HepG2 (cell line): ENCODE measurements around the gene ERLIN1. TPM values are rescaled to one million over a fixed set of nuclear protein-coding genes. Genes with fewer than 3 reads are reported as not detected.

Source experiments
- ADNP ChIP-seq: sonication (generic); formaldehyde crosslinking; IDR thresholded peaks from 2 replicates; pipeline ENCODE4 v1.4.0; 2020; ENCODE audit warnings: missing genetic modification reagents
- ARNT ChIP-seq: fragments of 450-650 bp; IDR thresholded peaks from 2 replicates; pipeline ENCODE4 v1.6.1; 2017
- ARNTL ChIP-seq: sonication (generic); formaldehyde crosslinking; IDR thresholded peaks from 2 replicates; pipeline ENCODE4 v1.4.0; 2020; ENCODE audit warnings: mild to moderate bottlenecking, missing genetic modification reagents
- HOXA7 ChIP-seq: sonication (generic); formaldehyde crosslinking; IDR thresholded peaks from 2 replicates; pipeline ENCODE4 v1.8.1; 2022; ENCODE audit warnings: mild to moderate bottlenecking, missing genetic modification reagents, moderate library complexity
- KLF15 ChIP-seq: sonication (generic); formaldehyde crosslinking; IDR thresholded peaks from 2 replicates; pipeline ENCODE4 v1.8.1; 2023; ENCODE audit warnings: borderline replicate concordance, mild to moderate bottlenecking, inconsistent platforms, missing genetic modification reagents, mixed read lengths
- KMT2A ChIP-seq: sonication (generic); formaldehyde crosslinking; IDR thresholded peaks from 2 replicates; pipeline ENCODE4 v1.4.0; 2020; ENCODE audit warnings: missing genetic modification reagents
- MED13 ChIP-seq: sonication (generic); formaldehyde crosslinking; IDR thresholded peaks from 2 replicates; pipeline ENCODE4 v1.5.0; 2020; ENCODE audit warnings: missing genetic modification reagents
- NFIC ChIP-seq: IDR thresholded peaks from 2 replicates; pipeline ENCODE4 v1.6.1; 2012; ENCODE audit warnings: mild to moderate bottlenecking, low read length, inconsistent platforms
- POLR2AphosphoS2 ChIP-seq: IDR thresholded peaks from 2 replicates; pipeline ENCODE4 v1.6.1; 2011; ENCODE audit warnings: low read depth, low read length, improper control_type of control experiment
- RBM39 ChIP-seq: fragments of 200-400 bp; formaldehyde crosslinking; IDR thresholded peaks from one replicate; pipeline ENCODE4 v1.6.1; 2018; ENCODE audit warnings: antibody characterized with exemption, mild to moderate bottlenecking, low read depth, low read length; ENCODE audit not compliant: poor library complexity, severe bottlenecking
- SETDB1 ChIP-seq: sonication (generic); formaldehyde crosslinking; IDR thresholded peaks from 2 replicates; pipeline ENCODE4 v1.5.1; 2020; ENCODE audit warnings: missing genetic modification reagents, mild to moderate bottlenecking, borderline replicate concordance
- XBP1 ChIP-seq: sonication (generic); formaldehyde crosslinking; IDR thresholded peaks from 2 replicates; pipeline ENCODE4 v1.5.0; 2020; ENCODE audit warnings: missing genetic modification reagents
- YY1 ChIP-seq: IDR thresholded peaks from 2 replicates; pipeline ENCODE4 v1.6.1; 2011; ENCODE audit warnings: low read length, low read depth, moderate library complexity, mild to moderate bottlenecking; ENCODE audit not compliant: insufficient read depth, insufficient replicate concordance
- ZFP36L2 ChIP-seq: sonication (generic); formaldehyde crosslinking; IDR thresholded peaks from 2 replicates; pipeline ENCODE4 v1.4.0; 2020; ENCODE audit warnings: missing genetic modification reagents
- ZNF121 ChIP-seq: sonication (generic); formaldehyde crosslinking; IDR thresholded peaks from 2 replicates; pipeline ENCODE4 v1.5.0; 2020; ENCODE audit warnings: mild to moderate bottlenecking, missing genetic modification reagents
- ZNF546 ChIP-seq: sonication (generic); formaldehyde crosslinking; conservative IDR thresholded peaks from 2 replicates; pipeline ENCODE4 v1.8.1; 2023; ENCODE audit warnings: mild to moderate bottlenecking, missing genetic modification reagents
- ZNF549 ChIP-seq: sonication (generic); formaldehyde crosslinking; IDR thresholded peaks from 2 replicates; pipeline ENCODE4 v1.5.0; 2020; ENCODE audit warnings: missing genetic modification reagents
- polyA plus RNA-seq, 8 experiments: library from polyadenylated mRNA; depleted of rRNA in 3 of 8; stranded (reverse) in 7 of 8; unstranded in 1 of 8; fragments of >200 nt; fragmentation: Illumina TruSeq in 4 of 8; extraction: Trizol in 4 of 8; gene quantifications; 2 replicates each; pipeline versions ENCODE4 v1.2.1 to v1.2.3, GENCODE V29; 2011 to 2016; ENCODE audit warnings: low read depth in 4 of 8, missing spikeins in 1 of 8, mixed read lengths in 1 of 8; ENCODE audit not compliant: insufficient read depth in 1 of 8
- total RNA-seq, 5 experiments: library from RNA; depleted of rRNA; stranded (reverse); fragments of >200 nt; fragmentation: Illumina TruSeq; extraction: Trizol; gene quantifications; 2 replicates each; pipeline ENCODE4 v1.2.3, GENCODE V29; 2016; ENCODE audit warnings: low read depth in 1 of 5
- TF ChIP-seq, protein P1 (sequence below): IDR thresholded peaks from 2 replicates; pipeline ENCODE4 v1.6.1; 2012; ENCODE audit warnings: low read depth, low read length, improper control_type of control experiment
- TF ChIP-seq, protein P2 (sequence below): sonication (generic); formaldehyde crosslinking; IDR thresholded peaks from 2 replicates; pipeline ENCODE4 v1.4.0; 2020; ENCODE audit warnings: missing genetic modification reagents, borderline replicate concordance
- TF ChIP-seq, protein P3 (sequence below): sonication (generic); formaldehyde crosslinking; IDR thresholded peaks from 2 replicates; pipeline ENCODE4 v1.8.1; 2023; ENCODE audit warnings: mild to moderate bottlenecking, inconsistent platforms, moderate library complexity, missing genetic modification reagents, borderline replicate concordance
- TF ChIP-seq, protein P4 (sequence below): sonication (generic); formaldehyde crosslinking; IDR thresholded peaks from 2 replicates; pipeline ENCODE4 v1.8.0; 2022; ENCODE audit warnings: mild to moderate bottlenecking, missing genetic modification reagents, borderline replicate concordance
- TF ChIP-seq, protein P5 (sequence below): sonication (generic); formaldehyde crosslinking; IDR thresholded peaks from 2 replicates; pipeline ENCODE4 v1.5.1; 2020; ENCODE audit warnings: mild to moderate bottlenecking, moderate library complexity, missing genetic modification reagents

Gene ERLIN1
- total and polyA plus RNA-seq, 2 of the 13 experiments (the other 11 are each of a cell fraction or from before 2014, with no cell fraction given): 56.8 to 69.3 TPM

DNA sequence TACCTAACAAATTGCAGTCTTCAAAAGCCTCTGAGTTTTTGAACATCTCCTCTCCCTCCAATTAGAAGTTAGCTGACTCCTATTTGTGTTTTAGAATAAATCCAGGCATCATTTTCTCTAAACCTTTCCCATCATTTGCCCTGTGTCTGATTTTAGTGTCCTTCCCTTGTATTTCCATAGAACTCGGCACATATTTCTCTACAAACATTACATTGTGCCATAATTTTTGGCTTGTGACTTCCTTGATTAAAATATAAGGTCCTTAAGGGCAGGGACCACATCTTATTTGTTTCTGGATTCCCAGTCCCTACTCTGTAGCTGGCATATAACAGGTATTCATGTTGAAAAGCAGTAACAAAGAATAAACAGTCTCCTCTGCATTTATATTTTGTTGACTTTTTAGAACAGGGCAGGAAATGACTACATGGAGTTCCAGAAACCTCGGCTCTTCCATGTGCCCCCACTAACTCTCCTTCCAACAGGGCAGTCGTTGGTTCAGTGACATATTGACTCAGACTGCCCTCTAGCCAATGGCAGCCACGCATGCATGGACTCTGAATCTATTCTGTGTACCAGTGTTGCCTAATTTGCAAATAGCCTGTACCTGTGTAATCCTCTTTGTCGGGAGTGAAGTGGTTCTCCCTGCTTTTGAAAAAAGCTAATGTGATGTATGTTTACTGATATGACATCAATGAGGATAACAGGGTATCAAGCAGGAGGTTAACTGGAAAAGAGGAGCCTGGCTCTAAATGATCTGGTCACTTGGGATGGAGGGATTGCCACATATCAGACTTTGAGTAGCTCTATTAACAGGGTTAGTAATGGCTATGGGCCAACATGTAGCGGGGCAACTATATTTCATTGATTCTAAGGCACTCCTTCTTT lies 84.4 kb downstream of the ERLIN1 start (continued):
- TF ChIP-seq, protein P1, sequence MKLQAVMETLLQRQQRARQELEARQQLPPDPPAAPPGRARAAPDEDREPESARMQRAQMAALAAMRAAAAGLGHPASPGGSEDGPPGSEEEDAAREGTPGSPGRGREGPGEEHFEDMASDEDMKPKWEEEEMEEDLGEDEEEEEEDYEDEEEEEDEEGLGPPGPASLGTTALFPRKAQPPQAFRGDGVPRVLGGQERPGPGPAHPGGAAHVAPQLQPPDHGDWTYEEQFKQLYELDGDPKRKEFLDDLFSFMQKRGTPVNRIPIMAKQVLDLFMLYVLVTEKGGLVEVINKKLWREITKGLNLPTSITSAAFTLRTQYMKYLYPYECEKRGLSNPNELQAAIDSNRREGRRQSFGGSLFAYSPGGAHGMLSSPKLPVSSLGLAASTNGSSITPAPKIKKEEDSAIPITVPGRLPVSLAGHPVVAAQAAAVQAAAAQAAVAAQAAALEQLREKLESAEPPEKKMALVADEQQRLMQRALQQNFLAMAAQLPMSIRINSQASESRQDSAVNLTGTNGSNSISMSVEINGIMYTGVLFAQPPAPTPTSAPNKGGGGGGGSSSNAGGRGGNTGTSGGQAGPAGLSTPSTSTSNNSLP: peak; percentile 99
- TF ChIP-seq ZFP36L2 (CRISPR knock-in tag) (no peak), ZNF546 (CRISPR knock-in tag) (no peak), ZNF549 (CRISPR knock-in tag) (no peak), ARNT (no peak), KLF15 (CRISPR knock-in tag) (no peak), YY1 (peak; percentile 54), ADNP (CRISPR knock-in tag) (no peak), SETDB1 (no peak), ARNTL (CRISPR knock-in tag) (peak; percentile 94), NFIC (peak; percentile 93), KMT2A (CRISPR knock-in tag) (peak; percentile 75), MED13 (CRISPR knock-in tag) (0 out of 2 replicates have a peak, but pooled peaks have one; percentile 46), RBM39 (no peak), HOXA7 (CRISPR knock-in tag) (no peak), XBP1 (CRISPR knock-in tag) (peak; percentile 69; the same call in 1 of the 2 replicates), POLR2AphosphoS2 (no peak), ZNF121 (CRISPR knock-in tag) (peak; percentile 63)
- TF ChIP-seq, protein P2, sequence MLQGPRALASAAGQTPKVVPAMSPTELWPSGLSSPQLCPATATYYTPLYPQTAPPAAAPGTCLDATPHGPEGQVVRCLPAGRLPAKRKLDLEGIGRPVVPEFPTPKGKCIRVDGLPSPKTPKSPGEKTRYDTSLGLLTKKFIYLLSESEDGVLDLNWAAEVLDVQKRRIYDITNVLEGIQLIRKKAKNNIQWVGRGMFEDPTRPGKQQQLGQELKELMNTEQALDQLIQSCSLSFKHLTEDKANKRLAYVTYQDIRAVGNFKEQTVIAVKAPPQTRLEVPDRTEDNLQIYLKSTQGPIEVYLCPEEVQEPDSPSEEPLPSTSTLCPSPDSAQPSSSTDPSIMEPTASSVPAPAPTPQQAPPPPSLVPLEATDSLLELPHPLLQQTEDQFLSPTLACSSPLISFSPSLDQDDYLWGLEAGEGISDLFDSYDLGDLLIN: no peak
- TF ChIP-seq, protein P3, sequence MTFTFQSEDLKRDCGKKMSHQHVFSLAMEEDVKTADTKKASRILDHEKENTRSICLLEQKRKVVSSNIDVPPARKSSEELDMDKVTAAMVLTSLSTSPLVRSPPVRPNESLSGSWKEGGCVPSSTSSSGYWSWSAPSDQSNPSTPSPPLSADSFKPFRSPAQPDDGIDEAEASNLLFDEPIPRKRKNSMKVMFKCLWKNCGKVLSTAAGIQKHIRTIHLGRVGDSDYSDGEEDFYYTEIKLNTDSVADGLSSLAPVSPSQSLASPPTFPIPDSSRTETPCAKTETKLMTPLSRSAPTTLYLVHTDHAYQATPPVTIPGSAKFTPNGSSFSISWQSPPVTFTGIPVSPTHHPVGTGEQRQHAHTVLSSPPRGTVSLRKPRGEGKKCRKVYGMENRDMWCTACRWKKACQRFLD (CRISPR knock-in tag): peak; percentile 48; the same call in 1 of the 2 replicates
- TF ChIP-seq, protein P4, sequence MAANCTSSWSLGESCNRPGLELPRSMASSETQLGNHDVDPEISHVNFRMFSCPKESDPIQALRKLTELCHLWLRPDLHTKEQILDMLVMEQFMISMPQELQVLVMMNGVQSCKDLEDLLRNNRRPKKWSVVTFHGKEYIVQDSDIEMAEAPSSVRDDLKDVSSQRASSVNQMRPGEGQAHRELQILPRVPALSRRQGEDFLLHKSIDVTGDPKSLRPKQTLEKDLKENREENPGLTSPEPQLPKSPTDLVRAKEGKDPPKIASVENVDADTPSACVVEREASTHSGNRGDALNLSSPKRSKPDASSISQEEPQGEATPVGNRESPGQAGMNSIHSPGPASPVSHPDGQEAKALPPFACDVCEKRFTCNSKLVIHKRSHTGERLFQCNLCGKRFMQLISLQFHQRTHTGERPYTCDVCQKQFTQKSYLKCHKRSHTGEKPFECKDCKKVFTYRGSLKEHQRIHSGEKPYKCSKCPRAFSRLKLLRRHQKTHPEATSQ (CRISPR knock-in tag): peak; percentile 31; the same call in 1 of the 2 replicates
- TF ChIP-seq, protein P5, sequence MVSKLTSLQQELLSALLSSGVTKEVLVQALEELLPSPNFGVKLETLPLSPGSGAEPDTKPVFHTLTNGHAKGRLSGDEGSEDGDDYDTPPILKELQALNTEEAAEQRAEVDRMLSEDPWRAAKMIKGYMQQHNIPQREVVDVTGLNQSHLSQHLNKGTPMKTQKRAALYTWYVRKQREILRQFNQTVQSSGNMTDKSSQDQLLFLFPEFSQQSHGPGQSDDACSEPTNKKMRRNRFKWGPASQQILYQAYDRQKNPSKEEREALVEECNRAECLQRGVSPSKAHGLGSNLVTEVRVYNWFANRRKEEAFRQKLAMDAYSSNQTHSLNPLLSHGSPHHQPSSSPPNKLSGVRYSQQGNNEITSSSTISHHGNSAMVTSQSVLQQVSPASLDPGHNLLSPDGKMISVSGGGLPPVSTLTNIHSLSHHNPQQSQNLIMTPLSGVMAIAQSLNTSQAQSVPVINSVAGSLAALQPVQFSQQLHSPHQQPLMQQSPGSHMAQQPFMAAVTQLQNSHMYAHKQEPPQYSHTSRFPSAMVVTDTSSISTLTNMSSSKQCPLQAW: peak; percentile 93
